ENCODE results near the gene TIAM1. TPM values are rescaled to one million over a fixed set of nuclear protein-coding genes. Genes with fewer than 3 reads are reported as not detected.

TIAM1 gene
- total RNA-seq, 4 donors from 2014 or later, result 85.1 to 114 (median 99.6) TPM

DNA sequence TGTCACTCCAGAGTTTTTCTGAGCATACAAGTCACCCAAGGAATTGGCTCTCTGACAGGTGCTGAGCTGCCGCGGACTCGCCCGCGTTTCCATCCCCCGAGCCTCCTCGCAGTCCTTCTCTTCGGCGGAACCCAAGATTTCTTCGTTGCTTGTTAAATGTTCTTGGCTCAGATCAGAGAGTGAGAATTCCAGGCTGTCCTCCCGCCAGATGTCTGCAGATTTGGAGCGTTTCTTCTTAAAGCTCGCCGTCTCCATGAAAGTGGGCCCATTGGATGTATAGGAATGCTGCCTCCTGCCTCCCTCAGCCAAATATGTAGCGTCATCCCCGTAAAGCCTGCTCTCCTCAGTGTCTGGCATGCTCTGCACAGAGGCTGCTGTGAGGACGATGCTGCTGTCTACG lies 77.8 kb downstream of the TIAM1 start:
- no peak for DNase-seq (ENCODE audit: low spot score in 2 of 2)
- no peak for TF ChIP-seq POLR2A (IDR thresholded peaks at IDR 0.05)
- TF ChIP-seq, protein P1, sequence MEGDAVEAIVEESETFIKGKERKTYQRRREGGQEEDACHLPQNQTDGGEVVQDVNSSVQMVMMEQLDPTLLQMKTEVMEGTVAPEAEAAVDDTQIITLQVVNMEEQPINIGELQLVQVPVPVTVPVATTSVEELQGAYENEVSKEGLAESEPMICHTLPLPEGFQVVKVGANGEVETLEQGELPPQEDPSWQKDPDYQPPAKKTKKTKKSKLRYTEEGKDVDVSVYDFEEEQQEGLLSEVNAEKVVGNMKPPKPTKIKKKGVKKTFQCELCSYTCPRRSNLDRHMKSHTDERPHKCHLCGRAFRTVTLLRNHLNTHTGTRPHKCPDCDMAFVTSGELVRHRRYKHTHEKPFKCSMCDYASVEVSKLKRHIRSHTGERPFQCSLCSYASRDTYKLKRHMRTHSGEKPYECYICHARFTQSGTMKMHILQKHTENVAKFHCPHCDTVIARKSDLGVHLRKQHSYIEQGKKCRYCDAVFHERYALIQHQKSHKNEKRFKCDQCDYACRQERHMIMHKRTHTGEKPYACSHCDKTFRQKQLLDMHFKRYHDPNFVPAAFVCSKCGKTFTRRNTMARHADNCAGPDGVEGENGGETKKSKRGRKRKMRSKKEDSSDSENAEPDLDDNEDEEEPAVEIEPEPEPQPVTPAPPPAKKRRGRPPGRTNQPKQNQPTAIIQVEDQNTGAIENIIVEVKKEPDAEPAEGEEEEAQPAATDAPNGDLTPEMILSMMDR (IDR thresholded peaks at IDR 0.05), result no peak
- intact Hi-C loops (cut with DNase I; ENCODE audit: low total_unique reads), result no loop called here
- no peak overlapping the region for H3K4me3 ChIP-seq (ENCODE audit: low read depth, poor library complexity, severe bottlenecking)
- 84 to 91% methylated on average over 18 of the region's 18 CpGs for WGBS, 2 donors

DNA sequence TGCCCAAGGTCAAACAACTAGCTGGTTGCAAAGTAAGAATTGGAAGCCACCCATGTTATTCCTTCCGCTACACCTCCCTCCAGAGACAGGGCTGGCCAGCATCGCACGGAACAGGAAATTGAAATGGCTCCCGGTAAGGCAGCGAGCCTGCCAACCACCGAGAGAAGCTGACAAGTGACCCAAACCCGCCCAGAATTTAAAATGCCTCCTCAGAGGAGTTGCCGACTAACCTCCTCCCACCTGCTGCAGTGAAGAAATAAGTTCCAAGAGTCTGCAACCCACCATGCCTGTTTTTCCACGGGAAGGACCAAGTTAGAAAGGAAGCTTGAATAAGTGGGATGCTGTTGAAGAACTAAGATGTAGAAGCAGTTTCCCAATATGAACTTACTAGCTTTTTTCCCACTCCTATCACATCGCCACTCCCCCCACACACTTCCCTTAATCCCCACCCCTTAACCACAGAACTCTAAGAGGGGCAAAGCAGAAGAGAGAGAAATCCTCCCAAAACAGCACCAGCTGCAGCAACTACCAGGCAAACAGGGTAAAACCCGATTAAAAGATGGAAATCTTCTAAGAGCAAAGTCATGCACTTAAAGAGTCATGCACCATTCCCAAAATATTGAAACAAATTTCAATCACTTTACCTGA lies 78.6 kb downstream of the TIAM1 start:
- WGBS, 2 donors, result 40 to 43% methylated on average over 11 of the region's 11 CpGs
- no peak for TF ChIP-seq POLR2A (IDR thresholded peaks at IDR 0.05)
- TF ChIP-seq, protein P1 (IDR thresholded peaks at IDR 0.05), result no peak
- no peak for DNase-seq (ENCODE audit: low spot score in 2 of 2)
- no peak overlapping the region for H3K4me3 ChIP-seq (ENCODE audit: low read depth, poor library complexity, severe bottlenecking)
- intact Hi-C loops (cut with DNase I; ENCODE audit: low total_unique reads), result no loop called here

DNA sequence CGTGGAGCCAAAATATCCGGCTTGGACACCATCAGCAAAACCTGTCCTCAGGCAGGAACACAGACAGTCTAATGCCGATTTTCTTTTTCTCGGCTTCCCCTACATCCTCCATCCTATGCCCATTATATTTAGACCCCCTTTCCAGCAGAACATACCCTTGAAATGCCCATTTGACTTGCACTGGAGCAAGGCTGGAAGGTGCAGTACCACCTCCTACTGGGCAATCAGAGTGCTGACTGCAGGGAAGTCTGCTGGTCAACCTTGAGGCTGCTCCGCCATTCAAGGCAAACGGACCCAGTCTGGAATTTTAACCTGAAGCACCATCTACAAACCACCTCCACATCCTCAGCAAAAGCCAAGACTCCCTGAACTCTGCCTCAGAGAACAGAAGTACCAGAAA lies 79.5 kb downstream of the TIAM1 start:
- TF ChIP-seq POLR2A (IDR thresholded peaks at IDR 0.05), result no peak
- TF ChIP-seq, protein P1 (IDR thresholded peaks at IDR 0.05), result no peak
- DNase-seq (ENCODE audit: low spot score in 2 of 2), result no peak
- no peak overlapping the region for H3K4me3 ChIP-seq (ENCODE audit: low read depth, poor library complexity, severe bottlenecking)
- intact Hi-C loops (cut with DNase I; ENCODE audit: low total_unique reads), result no loop called here
- 93 to 95% methylated on average over 6 of the region's 6 CpGs for whole genome bisulfite sequencing, 2 donors

DNA sequence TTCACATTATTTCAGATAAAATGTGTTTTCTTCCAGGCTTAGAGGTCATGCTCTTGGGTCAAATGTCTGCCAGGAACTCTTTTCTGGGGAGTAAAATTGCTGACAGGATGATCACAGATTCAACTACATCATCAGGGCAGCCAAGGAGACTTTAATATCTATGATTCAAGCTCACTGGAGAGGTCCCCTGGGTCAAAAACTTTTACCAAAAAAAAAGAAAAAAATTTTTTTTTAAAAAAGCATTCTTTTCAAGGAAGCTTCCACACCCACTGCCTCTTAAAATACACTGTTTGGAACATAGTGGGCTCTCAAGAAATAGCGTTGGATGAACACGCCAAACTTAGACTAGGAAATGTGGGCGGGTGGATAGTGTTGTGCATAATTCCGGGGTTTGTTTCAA lies 81.3 kb downstream of the TIAM1 start:
- WGBS, 2 donors, result 65 to 66% methylated on average over 4 of the region's 4 CpGs
- no peak for DNase-seq (ENCODE audit: low spot score in 2 of 2)
- H3K4me3 ChIP-seq (ENCODE audit: low read depth, poor library complexity, severe bottlenecking), result no peak overlapping the region
- intact Hi-C loops (cut with DNase I; ENCODE audit: low total_unique reads), result no loop called here
- TF ChIP-seq, protein P1 (IDR thresholded peaks at IDR 0.05), result no peak
- TF ChIP-seq POLR2A (IDR thresholded peaks at IDR 0.05), result no peak

DNA sequence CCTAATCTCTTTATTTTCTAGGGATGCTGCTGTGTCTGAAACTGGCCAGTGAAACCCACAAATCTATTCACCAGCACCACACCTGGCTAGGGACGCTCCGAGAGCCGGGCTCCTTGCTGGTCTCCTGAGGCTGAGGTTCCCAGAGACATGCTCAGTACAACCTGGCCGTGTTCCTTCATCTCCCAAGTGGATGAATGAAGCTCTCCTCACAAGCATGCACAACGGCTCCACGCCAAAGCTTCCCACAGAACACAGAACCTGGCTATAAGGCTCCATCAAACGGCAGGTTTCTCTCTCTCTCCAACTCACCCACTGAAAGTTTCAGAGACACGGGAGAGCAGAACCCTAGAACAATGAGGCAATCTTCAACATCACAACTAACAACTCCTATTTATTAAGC lies 82.3 kb downstream of the TIAM1 start:
- intact Hi-C loops (cut with DNase I; ENCODE audit: low total_unique reads), result no loop called here
- no peak overlapping the region for H3K4me3 ChIP-seq (ENCODE audit: low read depth, poor library complexity, severe bottlenecking)
- no peak for DNase-seq (ENCODE audit: low spot score in 2 of 2)
- 94 to 95% methylated on average over 8 of the region's 8 CpGs for WGBS, 2 donors
- TF ChIP-seq POLR2A (IDR thresholded peaks at IDR 0.05), result no peak
- TF ChIP-seq, protein P1 (IDR thresholded peaks at IDR 0.05), result no peak

DNA sequence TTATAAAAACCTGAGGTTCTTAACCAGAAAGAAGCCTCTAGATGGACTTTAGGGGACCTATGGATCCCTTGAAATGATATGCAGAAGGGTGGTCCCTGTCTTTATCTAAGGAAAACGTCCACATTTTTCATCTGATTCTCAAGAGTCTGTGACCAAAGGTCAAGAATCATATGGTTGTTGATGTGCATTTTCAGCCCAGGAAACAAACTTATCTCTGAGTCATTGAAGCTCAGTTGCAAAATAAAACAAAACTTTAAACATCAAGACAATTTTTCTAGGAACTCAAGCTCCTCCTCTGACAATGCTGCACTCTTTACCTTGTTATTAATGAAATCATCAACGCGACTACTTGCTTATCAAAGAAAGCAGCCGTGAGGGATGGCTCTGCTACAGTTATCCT lies 83.3 kb downstream of the TIAM1 start:
- DNase-seq (ENCODE audit: low spot score in 2 of 2), result no peak
- H3K4me3 ChIP-seq (ENCODE audit: low read depth, poor library complexity, severe bottlenecking), result no peak overlapping the region
- WGBS, 2 donors, result 63 to 75% methylated on average over 4 of the region's 4 CpGs
- TF ChIP-seq, protein P1 (IDR thresholded peaks at IDR 0.05), result no peak
- no peak for TF ChIP-seq POLR2A (IDR thresholded peaks at IDR 0.05)
- intact Hi-C loops (cut with DNase I; ENCODE audit: low total_unique reads), result no loop called here

Measured in lower leg skin (tissue), 4 donors.